Gastroesophageal sphincter (tissue), 4 donors: ENCODE data around the gene ZNF605. TPM values are rescaled to one million over a fixed set of nuclear protein-coding genes. Genes with fewer than 3 reads are reported as not detected.

Experiments used
- ATAC-seq: fragments of 150-250 bp; one replicate; pipeline ENCODE4 v1.9.1; 2016; ENCODE audit warnings: mild to moderate bottlenecking, moderate library complexity
- H3K27ac ChIP-seq, 4 donors: fragments of 200-600 bp; sonication (generic) in 3 of 4; 1 replicate in 3 of 4; 2 replicates in 1 of 4; pipeline ENCODE4 v1.5.1; 2016 to 2019
- H3K27me3 ChIP-seq: fragments of 200-600 bp; sonication (generic); one replicate; pipeline ENCODE4 v1.5.1; 2019
- H3K36me3 ChIP-seq, 2 donors: fragments of 200-600 bp; sonication (generic); one replicate each; pipeline ENCODE4 v1.5.1; 2019; ENCODE audit warnings: control low read depth in 1 of 2
- H3K4me1 ChIP-seq, 3 donors: fragments of 200-600 bp; sonication (generic); 1 replicate in 2 of 3; 2 replicates in 1 of 3; pipeline ENCODE4 v1.5.1; 2016 to 2019; ENCODE audit warnings: control low read depth in 2 of 3
- H3K4me3 ChIP-seq, 2 donors: fragments of 200-600 bp; sonication (generic); one replicate each; pipeline ENCODE4 v1.5.1; 2019; ENCODE audit warnings: mild to moderate bottlenecking in 1 of 2, moderate library complexity in 1 of 2
- H3K9me3 ChIP-seq, 3 donors: fragments of 200-600 bp; sonication (generic); one replicate each; pipeline ENCODE4 v1.5.1; 2017 to 2019; ENCODE audit warnings: control low read depth in 2 of 3
- CTCF ChIP-seq, 4 experiments: fragments of 200-600 bp in 2 of 4; fragments of 450-650 bp in 2 of 4; sonication (generic) in 1 of 4; IDR thresholded peaks; one replicate each; pipeline ENCODE4 v1.5.1; 2017 to 2019; ENCODE audit warnings: antibody characterized with exemption in 4 of 4, mild to moderate bottlenecking in 2 of 4, moderate library complexity in 2 of 4
- EP300 ChIP-seq: sonication (generic); formaldehyde crosslinking; IDR thresholded peaks from one replicate; pipeline ENCODE4 v1.6.1; 2017; ENCODE audit warnings: antibody characterized with exemption, mild to moderate bottlenecking
- POLR2A ChIP-seq, 2 donors: fragments of 450-650 bp; IDR thresholded peaks; one replicate each; pipeline ENCODE4 v1.6.1; 2017; ENCODE audit warnings: antibody characterized with exemption in 2 of 2, mild to moderate bottlenecking in 2 of 2, moderate library complexity in 1 of 2
- POLR2AphosphoS5 ChIP-seq: sonication (generic); formaldehyde crosslinking; IDR thresholded peaks from one replicate; pipeline ENCODE4 v1.6.1; 2017; ENCODE audit warnings: antibody characterized with exemption
- WGBS, 2 donors: methylation state at CpG; one replicate each; pipeline ENCODE4 v1.1.5; 2018; ENCODE audit warnings: low coverage in 1 of 2; 5-methylcytosine and 5-hydroxymethylcytosine counted together
- total RNA-seq, 4 donors: library from RNA; depleted of rRNA; stranded (reverse); fragments of >200 nt; gene quantifications; one replicate each; pipeline ENCODE4 v1.1.0, GENCODE V29; 2016

ZNF605 gene
- total RNA-seq, result 10 to 100 TPM in 1 of 4 donors, 1 to 10 TPM in 3; 2.9 to 11.8 (median 6.3) TPM

GRCh38 chr12:132956011-132956788 lies at the start of gene ZNF605:
TSS of gene ZNF605 (minus strand) at chr12:132956306. CDS start at chr12:132945635, 10,671 bp downstream.
- Histone ChIP-seq H3K4me1 (peaks cover 0 to 34% (median 5%) of the 10 kb centered on the region in 3 donors), H3K27me3 (no peaks in the 10 kb centered on the region), H3K9me3 (peaks cover 0 to 22% (median 2%) of the 10 kb centered on the region in 3 donors), H3K27ac (peak within 1 kb of the TSS; percentile 86 to 98 (median 90)), H3K4me3 (peak within 1 kb of the TSS; percentile 69 to 71), H3K36me3 (no peaks in the 10 kb centered on the region)
- peak; percentile 94 for ATAC-seq
- TF ChIP-seq POLR2AphosphoS5 (peak; percentile 40), CTCF (IDR thresholded peaks at IDR 0.05) (no peak), EP300 (no peak), POLR2A (IDR thresholded peaks at IDR 0.05) (no peak)
- 0 to 13% methylated on average over 10 to 25 of the region's 67 CpGs for WGBS, 2 donors

GRCh38 chr12:132998741-132999140 lies 42.6 kb upstream of the ZNF605 start:
- H3K27ac ChIP-seq, result no peak overlapping the region
- no peak for TF ChIP-seq POLR2A (IDR thresholded peaks at IDR 0.05)
- TF ChIP-seq POLR2AphosphoS5, result no peak
- no peak for TF ChIP-seq EP300
- TF ChIP-seq CTCF (IDR thresholded peaks at IDR 0.05), result no peak
- 0 to 20% methylated on average over 1 of the region's 1 CpG for WGBS, 2 donors
- peaks cover 0 to 74% of the 10 kb centered on the region in 2 donors for H3K36me3 ChIP-seq
- no peaks in the 10 kb centered on the region for H3K27me3 ChIP-seq
- no peak for ATAC-seq
- no peaks in the 10 kb centered on the region for H3K4me1 ChIP-seq
- no peak overlapping the region for H3K4me3 ChIP-seq
- peaks cover 0 to 99% (median 2%) of the 10 kb centered on the region in 3 donors for H3K9me3 ChIP-seq

GRCh38 chr12:132986885-132987225 lies 30.7 kb upstream of the ZNF605 start:
- Histone ChIP-seq H3K27ac (peak overlapping the region; percentile 64 to 89 (median 88)), H3K27me3 (no peaks in the 10 kb centered on the region), H3K9me3 (peaks cover 0 to 30% (median 0%) of the 10 kb centered on the region in 3 donors), H3K4me1 (peaks cover 2 to 20% (median 6%) of the 10 kb centered on the region in 3 donors), H3K4me3 (peak overlapping the region; percentile 53 to 75), H3K36me3 (peaks cover 0 to 42% of the 10 kb centered on the region in 2 donors)
- WGBS, 2 donors, result 4 to 9% methylated on average over 7 to 8 of the region's 11 CpGs
- TF ChIP-seq EP300 (no peak), CTCF (IDR thresholded peaks at IDR 0.05) (no peak), POLR2A (IDR thresholded peaks at IDR 0.05) (no peak), POLR2AphosphoS5 (no peak)
- ATAC-seq, result no peak

- peak; percentile 100 for ATAC-seq
- WGBS, 2 donors, result 0% methylated on average over 2 to 3 of the region's 76 CpGs
Observed at GRCh38 chr12:132986001-132986884, 30.1 kb upstream of the ZNF605 start, which contains the start of gene ZNF26. TSS of gene ZNF26 (plus strand) at chr12:132986367. CDS start at chr12:132986841, 474 bp downstream.

More at GRCh38 chr12:132986001-132986884, 30.1 kb upstream of the ZNF605 start, which contains the start of gene ZNF26:
- peaks cover 0 to 24% (median 0%) of the 10 kb centered on the region in 3 donors for H3K9me3 ChIP-seq
- peaks cover 0 to 36% of the 10 kb centered on the region in 2 donors for H3K36me3 ChIP-seq
- no peaks in the 10 kb centered on the region for H3K27me3 ChIP-seq
- H3K27ac ChIP-seq, result peak within 1 kb of the TSS; percentile 64 to 89 (median 88)
- H3K4me3 ChIP-seq, result peak within 1 kb of the TSS; percentile 53 to 75
- H3K4me1 ChIP-seq, result peaks cover 2 to 20% (median 6%) of the 10 kb centered on the region in 3 donors
- TF ChIP-seq POLR2A (IDR thresholded peaks at IDR 0.05) (peak; percentile 50 to 57), CTCF (IDR thresholded peaks at IDR 0.05) (no peak), EP300 (no peak), POLR2AphosphoS5 (peak; percentile 88)
